Measurements from ENCODE around the gene ZNF30.
"Not testable (repeated sequence)": the region's sequence is repeated elsewhere in the genome, so short reads cannot be mapped to it uniquely, and the experiment has no call there.

The ZNF30 gene

GRCh38 chr19:34960940-34961679 lies 34.4 kb downstream of the ZNF30 start:
- DNase-seq, result no peak

DNA sequence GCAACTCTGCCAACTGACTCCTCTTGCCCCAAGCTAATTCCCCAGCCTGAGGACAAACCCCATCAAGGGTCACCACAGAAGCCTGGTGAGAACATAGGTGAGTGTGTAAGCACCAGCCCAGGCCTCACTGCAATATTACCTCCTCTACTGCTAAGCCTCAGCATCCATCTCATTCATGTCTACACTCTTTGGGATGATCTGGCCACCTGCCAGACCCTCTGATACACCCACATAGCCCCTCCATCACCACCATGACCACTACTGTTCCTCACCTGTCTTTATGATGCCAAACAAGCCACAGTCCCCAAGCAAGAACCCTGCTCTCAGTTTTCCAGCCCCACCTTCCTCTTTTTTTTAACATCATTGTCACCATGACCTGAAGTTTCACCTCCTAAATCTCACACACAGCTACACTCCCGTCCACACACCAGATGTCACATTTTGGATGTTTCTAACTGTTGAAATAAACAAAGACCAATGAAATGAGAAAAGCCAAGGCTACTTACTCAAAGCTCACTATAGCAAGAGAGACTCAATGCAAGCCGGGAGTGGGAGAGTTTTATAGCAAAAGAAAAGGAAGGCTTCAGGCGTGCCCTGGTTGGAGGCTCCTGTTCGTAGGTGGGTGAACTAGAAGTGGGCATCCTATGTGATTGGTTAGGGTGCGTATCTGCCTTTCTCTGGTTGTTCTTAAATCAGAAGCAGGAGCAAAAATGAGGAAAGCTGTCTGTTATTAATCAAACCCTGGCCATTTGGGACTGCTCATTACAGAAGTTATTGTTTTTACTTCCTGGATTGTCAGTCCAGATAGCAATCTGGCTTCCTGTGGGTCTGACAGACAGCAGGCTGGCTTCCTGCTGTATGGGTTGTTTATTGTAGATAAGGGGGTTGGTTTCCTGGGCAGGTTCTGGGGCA lies 35.3 kb downstream of the ZNF30 start:
- DNase-seq, result peak; percentile 19

DNA sequence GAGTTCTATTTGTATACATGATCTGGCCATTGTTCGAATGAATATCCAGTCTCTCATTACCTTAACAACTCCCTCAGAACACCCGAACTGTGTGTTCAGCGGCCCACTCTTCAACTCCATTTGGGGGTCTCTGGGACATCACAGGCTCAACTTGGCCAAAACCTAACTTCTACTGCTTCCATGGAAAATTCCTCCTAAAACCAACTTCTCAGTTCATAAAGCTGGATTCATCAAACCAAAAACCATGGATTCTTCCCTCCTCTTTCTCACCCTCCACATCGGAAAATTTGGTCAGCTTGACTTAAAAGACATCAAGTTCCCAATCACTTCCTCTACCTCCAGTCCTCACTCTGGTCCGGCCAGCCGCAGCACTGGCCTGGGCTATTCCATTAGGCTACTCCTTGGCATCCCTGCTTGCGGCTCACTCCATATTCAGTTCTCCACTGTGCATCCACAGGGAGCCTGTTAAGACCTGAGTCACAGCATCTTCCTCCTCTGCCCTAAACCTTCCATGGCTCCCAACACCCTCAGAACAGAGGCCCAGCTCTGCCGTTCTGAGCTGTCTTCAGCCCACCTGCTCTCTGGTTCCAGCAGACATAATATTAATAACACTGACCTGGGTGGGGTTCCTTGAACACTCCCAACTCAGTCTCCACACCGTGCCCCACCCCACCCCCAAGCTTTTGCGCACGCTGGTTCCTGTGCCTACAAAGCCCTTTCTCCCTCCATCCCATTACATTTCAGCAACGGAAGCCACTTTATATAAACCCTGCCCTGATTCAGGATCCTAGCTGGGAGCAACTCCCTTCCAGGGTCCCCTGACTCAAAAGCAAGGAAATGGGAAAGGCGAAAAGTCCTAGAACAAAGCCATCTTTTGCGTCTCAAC lies 36.2 kb downstream of the ZNF30 start:
- DNase-seq, result no peak

DNA sequence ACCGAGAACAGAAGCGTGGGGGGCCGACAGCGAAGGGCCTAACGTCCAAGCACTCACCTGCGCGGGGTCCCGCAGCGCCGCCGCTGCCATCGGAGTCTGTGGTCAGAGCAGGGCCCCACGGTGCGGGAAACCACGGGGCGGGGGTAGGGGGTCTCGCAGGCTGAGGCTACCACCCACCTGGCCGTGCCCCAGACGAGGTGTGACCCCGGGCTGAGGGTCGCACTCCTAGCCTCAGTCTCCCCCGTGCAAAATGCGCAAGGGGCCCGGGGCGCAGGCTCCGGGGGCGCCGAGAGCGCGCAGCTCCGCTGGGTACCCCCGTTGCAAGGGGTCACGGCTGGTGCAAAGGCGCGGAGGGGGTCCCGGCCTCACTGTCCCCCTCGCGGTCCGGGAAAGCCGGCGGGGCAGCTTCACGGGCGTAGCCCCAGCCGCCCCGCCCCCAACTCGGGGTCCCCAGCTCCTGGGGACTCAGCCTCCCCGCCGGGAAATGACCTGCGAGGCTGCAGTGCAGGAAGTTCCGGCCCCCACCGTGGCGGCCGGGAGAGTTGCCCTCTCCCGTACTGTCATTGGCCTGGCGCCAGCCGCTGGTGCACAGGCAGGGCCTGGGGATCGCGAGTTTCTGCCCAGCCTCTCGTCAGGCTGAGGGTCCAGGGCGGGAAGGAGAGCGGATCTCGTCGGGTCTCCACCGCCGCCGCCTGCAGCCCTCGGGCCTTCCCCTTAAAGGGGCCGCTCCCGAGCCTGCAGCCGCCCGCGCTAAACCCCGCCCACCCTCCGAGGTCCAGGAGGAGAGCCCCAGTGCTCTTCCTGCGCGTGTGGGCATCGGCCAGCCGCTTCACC lies 37.1 kb downstream of the ZNF30 start, which contains the start of gene ZNF792:
Gene ZNF792 (minus strand): TSS at position 657 of the 834 bp plus-strand sequence. CDS start 567 bp downstream, at position 90.
- peak; percentile 42 for DNase-seq

- DNase-seq, result no peak
These were observed 37.9 kb downstream of the ZNF30 start for GRCh38 chr19:34964598-34964997.

DNA sequence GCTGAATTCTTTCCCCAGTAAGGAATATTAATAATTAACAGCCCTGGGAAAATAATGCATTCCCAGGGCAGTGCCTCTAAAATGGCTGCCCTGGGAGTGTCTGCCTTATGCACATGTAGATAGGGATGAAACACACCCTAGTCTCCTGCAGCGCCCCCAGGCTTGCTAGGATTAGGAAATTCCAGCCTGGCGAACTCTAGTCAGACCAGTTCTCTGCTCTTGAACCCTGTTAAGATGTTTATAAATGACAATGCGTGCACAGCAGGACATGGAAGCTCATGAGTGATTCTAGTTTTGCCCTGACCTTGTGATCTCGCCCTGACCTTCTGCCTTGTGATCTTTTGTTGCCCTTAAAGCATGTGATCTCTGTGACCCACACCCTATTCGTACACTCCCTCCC lies 38.8 kb downstream of the ZNF30 start:
- not testable (repeated sequence) for DNase-seq

DNA sequence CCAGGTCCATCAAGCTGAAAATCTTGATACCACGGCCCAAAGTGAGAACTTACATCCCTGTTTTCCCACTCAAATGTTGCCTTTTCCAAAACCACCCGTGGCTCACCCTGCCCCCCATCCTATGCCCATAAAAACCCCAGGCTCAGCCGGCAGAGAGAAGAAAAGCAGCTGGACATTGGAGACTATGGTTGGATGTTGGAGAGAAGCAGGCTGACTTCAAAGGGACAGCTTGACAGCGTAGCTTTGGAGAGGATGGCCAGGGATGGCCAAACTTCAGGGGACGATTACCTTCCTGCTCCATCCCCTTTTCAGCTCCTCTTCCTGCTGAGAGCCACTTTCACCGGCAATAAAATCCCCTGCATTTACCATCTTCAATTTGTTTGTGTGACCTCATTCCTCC lies 40.8 kb downstream of the ZNF30 start:
- no peak for DNase-seq

GRCh38 chr19:34969721-34970120 lies 43.0 kb downstream of the ZNF30 start:
- no peak for DNase-seq

DNA sequence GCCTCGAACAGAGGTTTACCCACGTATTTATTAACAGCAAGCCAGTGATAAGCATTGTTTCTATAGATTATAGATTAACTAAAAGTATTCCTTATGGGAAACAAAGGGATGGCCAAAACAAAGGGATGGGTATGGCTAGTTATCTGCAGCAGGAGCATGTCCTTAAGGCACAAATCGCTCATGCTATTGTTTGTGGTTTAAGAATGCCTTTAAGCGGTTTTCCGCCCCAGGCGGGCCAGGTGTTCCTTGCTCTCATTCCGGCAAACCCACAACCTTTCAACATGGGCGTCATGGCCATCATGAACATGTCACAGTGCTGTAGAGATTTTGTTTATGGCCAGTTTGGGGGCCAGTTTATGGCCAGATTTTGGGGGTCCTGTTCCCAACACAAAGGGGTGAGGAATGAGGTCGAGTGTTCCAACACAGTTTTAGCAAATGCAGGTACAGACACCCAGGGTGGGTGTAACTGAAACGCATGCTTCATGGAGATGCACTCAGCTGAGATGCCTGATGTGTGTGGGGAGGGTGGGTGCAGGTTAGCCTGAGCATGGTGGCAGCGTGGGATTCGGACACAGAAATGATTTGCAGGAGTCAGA lies 43.6 kb downstream of the ZNF30 start:
- DNase-seq, result not testable (repeated sequence)

GRCh38 chr19:34972163-34972705 lies 45.5 kb downstream of the ZNF30 start:
- DNase-seq, result no peak

- peak; percentile 26 for DNase-seq
These were observed 47.9 kb downstream of the ZNF30 start for GRCh38 chr19:34974646-34975045.

DNA sequence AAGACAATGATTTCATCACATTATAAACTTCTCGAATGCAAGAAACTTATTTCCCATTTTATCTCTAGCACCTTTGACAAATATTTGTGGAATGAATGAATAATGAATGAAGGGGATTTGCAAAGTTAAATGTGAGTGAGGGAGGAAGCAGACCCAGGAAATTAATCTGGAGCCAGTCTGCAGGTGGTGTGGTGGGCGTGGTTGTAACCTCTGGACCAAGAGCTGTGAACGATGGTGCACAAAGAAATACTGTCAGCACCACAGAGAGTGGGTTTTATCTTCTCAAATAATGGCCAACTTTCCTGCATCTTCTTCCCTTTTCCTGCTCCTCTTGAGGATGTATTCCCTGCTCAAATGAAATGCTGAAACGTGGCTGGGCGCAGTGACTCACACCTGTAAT lies 48.4 kb downstream of the ZNF30 start:
- no peak for DNase-seq

- DNase-seq, result no peak
These were observed 49.9 kb downstream of the ZNF30 start for GRCh38 chr19:34976611-34977010.

DNA sequence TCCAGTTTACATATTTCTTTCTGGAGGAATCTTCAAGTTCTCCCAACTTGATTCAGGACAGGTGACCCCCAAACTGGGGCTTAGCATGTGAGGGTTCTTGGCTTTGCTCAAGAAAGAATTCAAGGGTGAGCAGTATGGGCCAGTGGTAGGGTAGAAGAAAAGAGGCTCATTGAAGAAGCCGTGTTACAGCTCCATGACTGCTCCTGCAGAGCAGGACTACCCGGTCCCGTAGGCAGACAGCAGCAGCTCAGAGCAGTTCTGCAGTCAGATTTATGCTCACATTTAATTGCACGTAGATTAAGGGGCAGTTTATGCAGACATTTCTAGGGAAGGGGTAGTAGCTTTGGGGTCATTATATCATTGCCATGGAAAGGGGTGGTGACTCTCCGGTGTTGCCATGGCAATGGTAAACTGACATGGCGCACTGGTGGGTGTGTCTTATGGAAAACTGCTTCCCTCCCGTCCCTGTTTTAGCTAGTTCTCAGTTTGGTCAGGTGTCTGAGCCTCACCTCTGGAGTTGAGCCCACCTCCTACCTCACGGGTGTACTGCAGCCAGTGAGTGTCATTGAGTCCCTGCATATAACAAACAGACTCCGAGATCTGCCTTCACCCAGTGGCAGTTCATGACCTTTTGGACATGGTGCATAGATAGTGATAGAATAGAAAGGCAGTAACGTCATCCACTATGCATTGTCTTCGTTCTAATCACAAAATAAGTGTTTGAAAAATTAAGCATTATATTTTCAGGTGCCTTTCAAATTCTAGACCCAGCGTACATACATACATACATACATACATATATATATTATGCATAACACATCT lies 53.3 kb downstream of the ZNF30 start:
- no peak for DNase-seq

DNA sequence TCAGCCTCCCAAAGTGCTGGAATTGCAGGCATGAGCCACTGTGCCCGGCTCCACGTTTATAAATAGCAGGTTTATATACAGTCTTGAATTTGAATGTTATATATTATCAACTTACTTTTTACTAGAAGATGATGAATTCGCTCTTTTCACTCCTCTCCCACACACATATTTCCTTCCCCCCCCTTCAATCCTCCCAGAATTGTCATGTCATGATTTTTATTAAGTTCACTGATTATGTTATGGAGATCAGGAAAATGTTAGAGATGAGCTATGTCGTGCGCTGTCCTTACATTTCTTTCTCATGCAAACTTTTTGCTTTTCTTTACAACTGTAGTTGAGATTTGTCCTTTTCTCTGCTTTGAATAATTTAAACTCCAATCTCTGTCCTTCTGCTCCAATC lies 55.6 kb downstream of the ZNF30 start:
- no peak for DNase-seq

GRCh38 chr19:34983786-34984185 lies 57.1 kb downstream of the ZNF30 start:
- DNase-seq, result no peak

DNA sequence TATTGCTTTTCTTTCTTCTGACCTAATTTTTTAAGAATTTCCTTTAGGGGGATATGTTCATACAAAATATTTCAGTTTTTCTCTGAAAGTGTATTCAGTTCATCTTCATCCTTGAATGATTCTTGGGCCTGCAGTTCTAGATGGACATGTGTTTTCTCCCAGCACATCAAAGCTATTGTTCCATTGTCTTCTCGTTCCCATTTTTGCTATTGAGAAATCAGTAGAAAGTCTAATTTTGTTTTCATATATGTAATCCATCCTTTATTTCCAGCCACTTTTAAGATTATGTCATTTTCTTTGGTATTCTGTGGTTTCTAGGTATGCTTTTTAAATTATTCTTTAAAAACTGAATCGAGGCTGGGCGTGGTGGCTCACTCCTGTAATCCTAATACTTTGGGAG lies 57.6 kb downstream of the ZNF30 start:
- no peak for DNase-seq

GRCh38 chr19:34985249-34986022 lies 58.7 kb downstream of the ZNF30 start:
- no peak for DNase-seq

- DNase-seq, result no peak
These were observed 61.4 kb downstream of the ZNF30 start for GRCh38 chr19:34988119-34988518.

- no peak for DNase-seq
These were observed 62.6 kb downstream of the ZNF30 start for GRCh38 chr19:34989298-34989697.

All from fibroblast of skin of right biceps (primary cell).